Measurements from ENCODE around the gene SHPK. TPM values are rescaled to one million over a fixed set of nuclear protein-coding genes. Genes with fewer than 3 reads are reported as not detected.

The SHPK gene
- total RNA-seq, 2 donors from 2014 or later = 8.5 to 13.6 TPM

- DNase-seq (ENCODE audit: low spot score in 2 of 2) (no peak), ATAC-seq (no peak)
- Mint-ChIP-seq H3K36me3 (peaks cover 7% of the 10 kb centered on the region in 2 donors), H3K9me3 (no peaks in the 10 kb centered on the region), H3K27ac (no peak overlapping the region)
Observed at GRCh38 chr17:3666516-3666915, 30.5 kb upstream of the SHPK start.

- Mint-ChIP-seq H3K9me3 (no peaks in the 10 kb centered on the region), H3K36me3 (peaks cover 7% of the 10 kb centered on the region in 2 donors), H3K27ac (peak overlapping the region in 1 of 2 donors; percentile 26)
- no peak for ATAC-seq
- DNase-seq (ENCODE audit: low spot score in 2 of 2) = no peak
Observed at GRCh38 chr17:3665834-3666233, 29.8 kb upstream of the SHPK start.

GRCh38 chr17:3663102-3664011 lies 27.3 kb upstream of the SHPK start:
- Mint-ChIP-seq H3K9me3 (no peaks in the 10 kb centered on the region), H3K36me3 (no peaks in the 10 kb centered on the region), H3K27ac (no peak overlapping the region)
- ATAC-seq = no peak
- no peak for DNase-seq (ENCODE audit: low spot score in 2 of 2)

GRCh38 chr17:3660311-3660891 lies 24.4 kb upstream of the SHPK start:
- Mint-ChIP-seq H3K36me3 (no peaks in the 10 kb centered on the region), H3K27ac (no peak overlapping the region), H3K9me3 (no peaks in the 10 kb centered on the region)
- ATAC-seq = no peak
- no peak for DNase-seq (ENCODE audit: low spot score in 2 of 2)

GRCh38 chr17:3659541-3660111 lies 23.6 kb upstream of the SHPK start:
- no peak overlapping the region for H3K27ac Mint-ChIP-seq
- ATAC-seq (no peak), DNase-seq (ENCODE audit: low spot score in 2 of 2) (no peak)
- no peaks in the 10 kb centered on the region for H3K9me3 Mint-ChIP-seq
- no peaks in the 10 kb centered on the region for H3K36me3 Mint-ChIP-seq

GRCh38 chr17:3658784-3659449 lies 22.9 kb upstream of the SHPK start:
- DNase-seq (ENCODE audit: low spot score in 2 of 2) (no peak), ATAC-seq (no peak)
- H3K27ac Mint-ChIP-seq = no peak overlapping the region
- no peaks in the 10 kb centered on the region for H3K9me3 Mint-ChIP-seq
- H3K36me3 Mint-ChIP-seq = no peaks in the 10 kb centered on the region

- Mint-ChIP-seq H3K9me3 (no peaks in the 10 kb centered on the region), H3K27ac (peak overlapping the region in 1 of 2 donors; percentile 36), H3K36me3 (no peaks in the 10 kb centered on the region)
- ATAC-seq (no peak), DNase-seq (ENCODE audit: low spot score in 2 of 2) (no peak)
Observed at GRCh38 chr17:3657874-3658783, 22.1 kb upstream of the SHPK start.

- DNase-seq (ENCODE audit: low spot score in 2 of 2) (no peak), ATAC-seq (no peak)
- H3K9me3 Mint-ChIP-seq = no peaks in the 10 kb centered on the region
- no peak overlapping the region for H3K27ac Mint-ChIP-seq
- no peaks in the 10 kb centered on the region for H3K36me3 Mint-ChIP-seq
Observed at GRCh38 chr17:3657588-3657869, 21.5 kb upstream of the SHPK start.

- Mint-ChIP-seq H3K27ac (peak overlapping the region; percentile 31 to 44), H3K9me3 (no peaks in the 10 kb centered on the region), H3K36me3 (no peaks in the 10 kb centered on the region)
- ATAC-seq (no peak), DNase-seq (ENCODE audit: low spot score in 2 of 2) (no peak)
Observed at GRCh38 chr17:3656755-3657587, 20.9 kb upstream of the SHPK start.

- Mint-ChIP-seq H3K27ac (peak overlapping the region; percentile 31 to 44), H3K9me3 (no peaks in the 10 kb centered on the region), H3K36me3 (no peaks in the 10 kb centered on the region)
- ATAC-seq (no peak), DNase-seq (ENCODE audit: low spot score in 2 of 2) (no peak)
Observed at GRCh38 chr17:3656353-3656752, 20.3 kb upstream of the SHPK start.

- H3K27ac Mint-ChIP-seq = no peak overlapping the region
Observed at GRCh38 chr17:3655766-3656165, 19.7 kb upstream of the SHPK start.

GRCh38 chr17:3647769-3648555 lies 11.9 kb upstream of the SHPK start:
- DNase-seq (ENCODE audit: low spot score in 2 of 2) (peak in 1 of 2 donors; percentile 54), ATAC-seq (peak in 1 of 2 donors; percentile 85)
- H3K27ac Mint-ChIP-seq = peak overlapping the region in 1 of 2 donors; percentile 40
- H3K36me3 Mint-ChIP-seq = no peaks in the 10 kb centered on the region
- no peaks in the 10 kb centered on the region for H3K9me3 Mint-ChIP-seq

More at GRCh38 chr17:3655766-3656165, 19.7 kb upstream of the SHPK start:
- no peak for ATAC-seq
- no peaks in the 10 kb centered on the region for H3K36me3 Mint-ChIP-seq
- H3K9me3 Mint-ChIP-seq = no peaks in the 10 kb centered on the region
- no peak for DNase-seq (ENCODE audit: low spot score in 2 of 2)

- no peak overlapping the region for H3K27ac Mint-ChIP-seq
- no peak for DNase-seq (ENCODE audit: low spot score in 2 of 2)
- H3K36me3 Mint-ChIP-seq = no peaks in the 10 kb centered on the region
- no peaks in the 10 kb centered on the region for H3K9me3 Mint-ChIP-seq
- ATAC-seq = peak in 1 of 2 donors; percentile 7
Observed at GRCh38 chr17:3647251-3647650, 11.2 kb upstream of the SHPK start.

- no peak overlapping the region for H3K27ac Mint-ChIP-seq
- H3K36me3 Mint-ChIP-seq = no peaks in the 10 kb centered on the region
Observed at GRCh38 chr17:3645310-3645709, 9.3 kb upstream of the SHPK start.

GRCh38 chr17:3643889-3644349 lies 7.9 kb upstream of the SHPK start:
- Mint-ChIP-seq H3K36me3 (no peaks in the 10 kb centered on the region), H3K27ac (peak overlapping the region in 1 of 2 donors; percentile 60), H3K9me3 (no peaks in the 10 kb centered on the region)
- ATAC-seq (peak in 1 of 2 donors; percentile 83), DNase-seq (ENCODE audit: low spot score in 2 of 2) (no peak)

More at GRCh38 chr17:3645310-3645709, 9.3 kb upstream of the SHPK start:
- no peaks in the 10 kb centered on the region for H3K9me3 Mint-ChIP-seq
- DNase-seq (ENCODE audit: low spot score in 2 of 2) (no peak), ATAC-seq (no peak)

Data from activated naive CD4-positive, alpha-beta T cell treated with anti-CD3 and anti-CD28 coated beads, Interleukin-2, amount 50 U/mL, for 72 hours (primary cell).